Keratinocyte (primary cell): Measurements from ENCODE around the gene CNTNAP5. TPM values are rescaled to one million over a fixed set of nuclear protein-coding genes. Genes with fewer than 3 reads are reported as not detected.

ENCODE experiments used
- DNase-seq: peaks from one replicate; pipeline ENCODE4 v3.0.0-alpha.2; 2011; ENCODE audit warnings: low read depth, missing footprints, low spot score
- FAIRE-seq: peaks from 2 replicates; lab custom pipeline; 2011; peaks lifted over from hg19 to GRCh38; lab: Jason Lieb, UNC
- H2AFZ ChIP-seq: 2 replicates; pipeline ENCODE4 v1.6.0; 2012; ENCODE audit warnings: low read length, control low read depth, inconsistent platforms; ENCODE audit not compliant: control insufficient read depth
- H3K27ac ChIP-seq: 2 replicates; pipeline ENCODE4 v1.5.1; 2011; ENCODE audit warnings: low read length; ENCODE audit not compliant: control insufficient read depth, insufficient read depth
- H3K27me3 ChIP-seq: 3 replicates; pipeline ENCODE4 v1.6.0; 2011; ENCODE audit warnings: low read length; ENCODE audit not compliant: control insufficient read depth, insufficient read depth; ENCODE audit errors: extremely low read depth
- H3K36me3 ChIP-seq, 2 experiments: 2 replicates in 1 of 2; 3 replicates in 1 of 2; pipeline ENCODE4 v1.5.1; 2011; ENCODE audit warnings: low read length in 2 of 2, mild to moderate bottlenecking in 1 of 2; ENCODE audit not compliant: control insufficient read depth in 2 of 2, insufficient read depth in 2 of 2; ENCODE audit errors: extremely low read depth in 1 of 2
- H3K4me1 ChIP-seq: 3 replicates; pipeline ENCODE4 v1.5.1; 2011; ENCODE audit warnings: low read length; ENCODE audit not compliant: control insufficient read depth, insufficient read depth; ENCODE audit errors: extremely low read depth
- H3K4me2 ChIP-seq: 3 replicates; pipeline ENCODE4 v1.6.0; 2011; ENCODE audit warnings: low read depth, low read length; ENCODE audit not compliant: control insufficient read depth, insufficient read depth; ENCODE audit errors: extremely low read depth
- H3K4me3 ChIP-seq, 3 experiments: fragments of 200-600 bp in 1 of 3; sonication (generic) in 1 of 3; 2 replicates in 2 of 3; 3 replicates in 1 of 3; pipeline ENCODE4 v1.5.1; 2011 to 2016; ENCODE audit warnings: low read length in 3 of 3, mild to moderate bottlenecking in 3 of 3, control low read depth in 2 of 3, inconsistent platforms in 1 of 3, low read depth in 1 of 3, mixed read lengths in 1 of 3, mixed run types in 1 of 3, moderate library complexity in 1 of 3; ENCODE audit not compliant: control insufficient read depth in 2 of 3, insufficient read depth in 2 of 3; ENCODE audit errors: extremely low read depth in 1 of 3
- H3K79me2 ChIP-seq: 2 replicates; pipeline ENCODE4 v1.6.0; 2012; ENCODE audit warnings: low read length; ENCODE audit not compliant: control insufficient read depth, insufficient read depth
- H3K9ac ChIP-seq: 3 replicates; pipeline ENCODE4 v1.6.0; 2011; ENCODE audit warnings: low read length; ENCODE audit not compliant: control insufficient read depth, insufficient read depth; ENCODE audit errors: extremely low read depth
- H3K9me1 ChIP-seq: 3 replicates; pipeline ENCODE4 v1.6.0; 2011; ENCODE audit warnings: low read length; ENCODE audit not compliant: control insufficient read depth, insufficient read depth; ENCODE audit errors: extremely low read depth
- H3K9me3 ChIP-seq: 2 replicates; pipeline ENCODE4 v1.5.1; 2012; ENCODE audit warnings: low read depth, low read length; ENCODE audit not compliant: control insufficient read depth
- H4K20me1 ChIP-seq: 3 replicates; pipeline ENCODE4 v1.6.0; 2011; ENCODE audit warnings: low read length; ENCODE audit not compliant: control insufficient read depth, insufficient read depth; ENCODE audit errors: extremely low read depth
- CTCF ChIP-seq, 3 experiments: IDR thresholded peaks in 1 of 3; conservative IDR thresholded peaks in 1 of 3; optimal IDR thresholded peaks in 1 of 3; 2 replicates in 2 of 3; 3 replicates in 1 of 3; pipeline versions ENCODE3 to v1.5.1; 2011; ENCODE audit warnings: low read length in 3 of 3, mild to moderate bottlenecking in 3 of 3, moderate library complexity in 2 of 3, control low read depth in 1 of 3, inconsistent platforms in 1 of 3; ENCODE audit not compliant: insufficient read depth in 2 of 3; ENCODE audit errors: extremely low read depth in 1 of 3
- EZH2 ChIP-seq: IDR thresholded peaks from one replicate; pipeline ENCODE4 v1.6.1; 2012; ENCODE audit warnings: inconsistent platforms, mild to moderate bottlenecking, low read length, moderate library complexity
- dilution Hi-C: fragments of 300-500 bp; cut with MboI; formaldehyde crosslinking; loops from one replicate; pipeline ENCODE4 v1.7.0; 2020; ENCODE audit warnings: low sequenced_read_pairs; ENCODE audit not compliant: extremely low pct_ligation_motif_present
- polyA plus RNA-seq, 5 experiments: library from polyadenylated mRNA; depleted of rRNA in 3 of 5; stranded (reverse) in 3 of 5; stranded (forward) in 1 of 5; unstranded in 1 of 5; fragments of >200 nt; gene quantifications; 1 replicate in 1 of 5; 2 replicates in 3 of 5; 3 replicates in 1 of 5; pipeline versions ENCODE4 v1.2.1 to v1.2.3, GENCODE V29; 2011 to 2012; ENCODE audit warnings: missing spikeins in 2 of 5, low read depth in 1 of 5, low replicate concordance in 1 of 5

Gene CNTNAP5
- polyA plus RNA-seq, 1 donor (not counting 4 experiments of a cell fraction or from before 2014, with no cell fraction given): not detected

- dilution Hi-C loops: no loop called here
Observed at GRCh38 chr2:124426122-124426521, 401.0 kb downstream of the CNTNAP5 start.

GRCh38 chr2:124426625-124427024, 401.5 kb downstream of the CNTNAP5 start:
- H3K9me3 ChIP-seq: no peaks in the 10 kb centered on the region
- H3K27ac ChIP-seq: no peak overlapping the region
- no peak for TF ChIP-seq CTCF (optimal IDR thresholded peaks at IDR 0.05 in 1 of 3, IDR thresholded peaks at IDR 0.05 in 1 of 3, conservative IDR thresholded peaks at IDR 0.05 in 1 of 3; ENCODE audit: extremely low read depth in 1 of 3, insufficient read depth in 2 of 3, low read length in 3 of 3)
- no peak for TF ChIP-seq EZH2
- H3K36me3 ChIP-seq: no peaks in the 10 kb centered on the region
- H3K9ac ChIP-seq: no peak overlapping the region
- DNase-seq (no peak), FAIRE-seq (no peak)
- H4K20me1 ChIP-seq: no peaks in the 10 kb centered on the region
- no peaks in the 10 kb centered on the region for H3K27me3 ChIP-seq
- H3K79me2 ChIP-seq: no peaks in the 10 kb centered on the region
- H3K4me2 ChIP-seq: no peak overlapping the region
- H3K4me1 ChIP-seq: no peaks in the 10 kb centered on the region
- no peak overlapping the region for H2AFZ ChIP-seq
- H3K9me1 ChIP-seq: no peaks in the 10 kb centered on the region
- H3K4me3 ChIP-seq: no peak overlapping the region
- dilution Hi-C loops: no loop called here

More at GRCh38 chr2:124426122-124426521, 401.0 kb downstream of the CNTNAP5 start:
- no peak for DNase-seq
- no peak for TF ChIP-seq EZH2
- Histone ChIP-seq H3K4me2 (no peak overlapping the region), H3K9ac (no peak overlapping the region), H3K9me3 (no peaks in the 10 kb centered on the region), H3K36me3 (no peaks in the 10 kb centered on the region), H4K20me1 (no peaks in the 10 kb centered on the region), H2AFZ (no peak overlapping the region), H3K27ac (no peak overlapping the region), H3K79me2 (no peaks in the 10 kb centered on the region), H3K4me3 (no peak overlapping the region), H3K27me3 (no peaks in the 10 kb centered on the region), H3K4me1 (no peaks in the 10 kb centered on the region), H3K9me1 (no peaks in the 10 kb centered on the region)
- FAIRE-seq: no peak

- Histone ChIP-seq H3K9ac (no peak overlapping the region), H3K27ac (no peak overlapping the region), H3K4me3 (no peak overlapping the region), H3K79me2 (no peaks in the 10 kb centered on the region), H2AFZ (no peak overlapping the region), H3K9me3 (peaks cover 2% of the 10 kb centered on the region), H3K27me3 (no peaks in the 10 kb centered on the region), H3K4me1 (no peaks in the 10 kb centered on the region), H3K36me3 (no peaks in the 10 kb centered on the region), H4K20me1 (no peaks in the 10 kb centered on the region), H3K4me2 (no peak overlapping the region), H3K9me1 (no peaks in the 10 kb centered on the region)
- FAIRE-seq (no peak), DNase-seq (no peak)
- dilution Hi-C loops: no loop called here
- TF ChIP-seq CTCF (optimal IDR thresholded peaks at IDR 0.05 in 1 of 3, IDR thresholded peaks at IDR 0.05 in 1 of 3, conservative IDR thresholded peaks at IDR 0.05 in 1 of 3; ENCODE audit: extremely low read depth in 1 of 3, insufficient read depth in 2 of 3, low read length in 3 of 3): no peak
- no peak for TF ChIP-seq EZH2
Observed at GRCh38 chr2:124437811-124438210, 412.7 kb downstream of the CNTNAP5 start.
